Mesendoderm (in vitro differentiated cells): ENCODE measurements around the gene GRIN1.
A peak's percentile ranks its signal among the peaks of the same experiment; 100 is the strongest.

ENCODE experiments used
- DNase-seq: peaks from one replicate; pipeline ENCODE4 v3.0.0; 2013
- H2AK5ac ChIP-seq: 2 replicates; pipeline ENCODE4 v1.6.1; 2013; ENCODE audit warnings: low read length, inconsistent platforms
- H2BK120ac ChIP-seq: 2 replicates; pipeline ENCODE4 v1.6.1; 2013; ENCODE audit warnings: low read depth, mild to moderate bottlenecking, low read length, moderate library complexity, mixed read lengths
- H2BK15ac ChIP-seq: replicated peaks from 2 replicates; pipeline ENCODE4 v1.6.1; 2013; ENCODE audit warnings: low read depth, mild to moderate bottlenecking, moderate library complexity
- H2BK5ac ChIP-seq: 2 replicates; pipeline ENCODE4 v1.6.1; 2013; ENCODE audit warnings: low read length, inconsistent platforms
- H3K18ac ChIP-seq: 2 replicates; pipeline ENCODE4 v1.6.1; 2013; ENCODE audit warnings: mild to moderate bottlenecking, low read length, mixed read lengths
- H3K23ac ChIP-seq: one replicate; pipeline ENCODE4 v1.6.1; 2013; ENCODE audit warnings: low read length
- H3K27ac ChIP-seq: 2 replicates; pipeline ENCODE4 v1.5.1; 2013; ENCODE audit warnings: low read depth, mild to moderate bottlenecking, inconsistent platforms, low read length, moderate library complexity
- H3K27me3 ChIP-seq: 2 replicates; pipeline ENCODE4 v1.6.1; 2013; ENCODE audit warnings: low read length, control low read depth, mild to moderate bottlenecking, inconsistent platforms; ENCODE audit not compliant: insufficient read depth, poor library complexity
- H3K36me3 ChIP-seq: 2 replicates; pipeline ENCODE4 v1.6.1; 2013; ENCODE audit warnings: low read length, inconsistent platforms; ENCODE audit not compliant: control insufficient read depth, insufficient read depth
- H3K4ac ChIP-seq: one replicate; pipeline ENCODE4 v1.6.1; 2013; ENCODE audit warnings: low read depth, mild to moderate bottlenecking, low read length, moderate library complexity
- H3K4me1 ChIP-seq: 2 replicates; pipeline ENCODE4 v1.6.1; 2013; ENCODE audit warnings: low read depth, low read length, inconsistent platforms; ENCODE audit not compliant: control insufficient read depth
- H3K4me2 ChIP-seq: 2 replicates; pipeline ENCODE4 v1.6.1; 2013; ENCODE audit warnings: low read length
- H3K4me3 ChIP-seq: 2 replicates; pipeline ENCODE4 v1.5.1; 2013; ENCODE audit warnings: mild to moderate bottlenecking, low read length
- H3K56ac ChIP-seq: one replicate; pipeline ENCODE4 v1.6.1; 2013; ENCODE audit warnings: low read length
- H3K79me1 ChIP-seq: 2 replicates; pipeline ENCODE4 v1.6.1; 2013; ENCODE audit warnings: low read length, inconsistent platforms
- H3K79me2 ChIP-seq: 2 replicates; pipeline ENCODE4 v1.6.1; 2013; ENCODE audit warnings: mild to moderate bottlenecking, low read length; ENCODE audit not compliant: control insufficient read depth, insufficient read depth
- H3K9ac ChIP-seq: 2 replicates; pipeline ENCODE4 v1.6.1; 2013; ENCODE audit warnings: low read length, inconsistent platforms
- H4K5ac ChIP-seq: one replicate; pipeline ENCODE4 v1.6.1; 2013; ENCODE audit warnings: low read length
- H4K8ac ChIP-seq: one replicate; pipeline ENCODE4 v1.6.1; 2013; ENCODE audit warnings: low read depth, mild to moderate bottlenecking, control low read depth, low read length, moderate library complexity
- WGBS: extraction: QIAGEN DNeasy Blood & Tissue Kit; methylation state at CpG from one replicate; pipeline ENCODE4 v1.1.7; 2013; ENCODE audit warnings: low lambda C conversion rate, missing lambda C conversion rate; ENCODE audit not compliant: insufficient coverage; ENCODE audit errors: extremely low coverage; 5-methylcytosine and 5-hydroxymethylcytosine counted together

Gene GRIN1

GRCh38 chr9:137111788-137112563, 27.0 kb upstream of the GRIN1 start:
- no peak overlapping the region for H4K8ac ChIP-seq
- no peak overlapping the region for H2BK5ac ChIP-seq
- H3K4me2 ChIP-seq = no peak overlapping the region
- no peak overlapping the region for H3K18ac ChIP-seq
- no peak overlapping the region for H2BK15ac ChIP-seq
- no peak overlapping the region for H3K4me3 ChIP-seq
- no peak overlapping the region for H4K5ac ChIP-seq
- H3K79me1 ChIP-seq = no peaks in the 10 kb centered on the region
- H2AK5ac ChIP-seq = no peak overlapping the region
- no peaks in the 10 kb centered on the region for H3K36me3 ChIP-seq
- no peak overlapping the region for H3K23ac ChIP-seq
- H3K9ac ChIP-seq = no peak overlapping the region
- H3K4ac ChIP-seq = no peak overlapping the region
- no peaks in the 10 kb centered on the region for H3K4me1 ChIP-seq
- H3K27ac ChIP-seq = no peak overlapping the region
- H2BK120ac ChIP-seq = no peak overlapping the region
- no CpG with 5 or more reads among the region's 35 CpGs for WGBS
- no peak overlapping the region for H3K56ac ChIP-seq
- no peak for DNase-seq
- peaks cover 15% of the 10 kb centered on the region for H3K27me3 ChIP-seq
- no peaks in the 10 kb centered on the region for H3K79me2 ChIP-seq

GRCh38 chr9:137112564-137113384, 26.2 kb upstream of the GRIN1 start:
- H3K4me1 ChIP-seq = no peaks in the 10 kb centered on the region
- H3K79me1 ChIP-seq = no peaks in the 10 kb centered on the region
- no peak overlapping the region for H4K8ac ChIP-seq
- no peak overlapping the region for H3K18ac ChIP-seq
- no peaks in the 10 kb centered on the region for H3K36me3 ChIP-seq
- H3K27me3 ChIP-seq = peaks cover 15% of the 10 kb centered on the region
- H3K56ac ChIP-seq = no peak overlapping the region
- H4K5ac ChIP-seq = no peak overlapping the region
- no peak overlapping the region for H3K4me2 ChIP-seq
- no peak for DNase-seq
- H3K4ac ChIP-seq = no peak overlapping the region
- no peak overlapping the region for H2BK120ac ChIP-seq
- no peaks in the 10 kb centered on the region for H3K79me2 ChIP-seq
- no peak overlapping the region for H3K23ac ChIP-seq
- H3K27ac ChIP-seq = no peak overlapping the region
- no CpG with 5 or more reads among the region's 42 CpGs for WGBS
- H2BK5ac ChIP-seq = no peak overlapping the region
- H2AK5ac ChIP-seq = no peak overlapping the region
- H3K4me3 ChIP-seq = no peak overlapping the region
- no peak overlapping the region for H3K9ac ChIP-seq
- H2BK15ac ChIP-seq = no peak overlapping the region

GRCh38 chr9:137113385-137114159, 25.4 kb upstream of the GRIN1 start:
- H3K4me1 ChIP-seq = no peaks in the 10 kb centered on the region
- no peak overlapping the region for H3K18ac ChIP-seq
- no peak overlapping the region for H3K4me2 ChIP-seq
- no peak overlapping the region for H2BK15ac ChIP-seq
- no peaks in the 10 kb centered on the region for H3K36me3 ChIP-seq
- no peak overlapping the region for H4K5ac ChIP-seq
- no peak overlapping the region for H3K23ac ChIP-seq
- no peak overlapping the region for H3K4me3 ChIP-seq
- H3K79me2 ChIP-seq = no peaks in the 10 kb centered on the region
- H2BK5ac ChIP-seq = no peak overlapping the region
- WGBS = no CpG with 5 or more reads among the region's 66 CpGs
- no peak overlapping the region for H3K56ac ChIP-seq
- H2AK5ac ChIP-seq = no peak overlapping the region
- H3K27me3 ChIP-seq = peaks cover 15% of the 10 kb centered on the region
- no peak overlapping the region for H3K9ac ChIP-seq
- no peak for DNase-seq
- H3K4ac ChIP-seq = no peak overlapping the region
- no peak overlapping the region for H2BK120ac ChIP-seq
- H3K79me1 ChIP-seq = no peaks in the 10 kb centered on the region
- no peak overlapping the region for H4K8ac ChIP-seq
- no peak overlapping the region for H3K27ac ChIP-seq

- no peak overlapping the region for H2BK120ac ChIP-seq
- no peaks in the 10 kb centered on the region for H3K79me1 ChIP-seq
- H2AK5ac ChIP-seq = no peak overlapping the region
- H3K4me3 ChIP-seq = no peak overlapping the region
- H3K9ac ChIP-seq = no peak overlapping the region
- no peak overlapping the region for H3K4me2 ChIP-seq
- no peak for DNase-seq
- no peaks in the 10 kb centered on the region for H3K36me3 ChIP-seq
- H3K27me3 ChIP-seq = peaks cover 15% of the 10 kb centered on the region
- no peak overlapping the region for H3K4ac ChIP-seq
- no peaks in the 10 kb centered on the region for H3K79me2 ChIP-seq
- H4K8ac ChIP-seq = no peak overlapping the region
- no peak overlapping the region for H3K18ac ChIP-seq
- H3K23ac ChIP-seq = no peak overlapping the region
- peak overlapping the region; percentile 25 for H3K56ac ChIP-seq
- no peak overlapping the region for H3K27ac ChIP-seq
- H2BK5ac ChIP-seq = no peak overlapping the region
- no CpG with 5 or more reads among the region's 45 CpGs for WGBS
- H2BK15ac ChIP-seq = no peak overlapping the region
- H4K5ac ChIP-seq = no peak overlapping the region
- no peaks in the 10 kb centered on the region for H3K4me1 ChIP-seq
Measured at GRCh38 chr9:137114220-137114612, 24.7 kb upstream of the GRIN1 start.

GRCh38 chr9:137114613-137115393, 24.2 kb upstream of the GRIN1 start, which contains the start of gene DPP7:
Gene DPP7, minus strand, starts transcription at chr9:137114733. Its CDS starts 20 bp downstream, at chr9:137114713.
- Histone ChIP-seq H3K4ac (no peak within 1 kb of the TSS), H3K36me3 (no peaks in the 10 kb centered on the region), H3K4me1 (no peaks in the 10 kb centered on the region), H4K5ac (no peak within 1 kb of the TSS), H3K79me2 (no peaks in the 10 kb centered on the region), H3K23ac (no peak within 1 kb of the TSS), H3K4me2 (no peak within 1 kb of the TSS), H2BK15ac (no peak within 1 kb of the TSS), H3K18ac (no peak within 1 kb of the TSS), H2BK120ac (no peak within 1 kb of the TSS), H3K27ac (no peak within 1 kb of the TSS), H3K9ac (peak within 1 kb of the TSS; percentile 16), H3K79me1 (no peaks in the 10 kb centered on the region), H3K4me3 (no peak within 1 kb of the TSS), H2AK5ac (no peak within 1 kb of the TSS), H3K27me3 (peaks cover 15% of the 10 kb centered on the region), H2BK5ac (no peak within 1 kb of the TSS), H4K8ac (no peak within 1 kb of the TSS), H3K56ac (peak within 1 kb of the TSS; percentile 25)
- DNase-seq = no peak
- WGBS = no CpG with 5 or more reads among the region's 70 CpGs
